ENCODE results near the gene PNRC1.
"Not testable (repeated sequence)": the region's sequence is repeated elsewhere in the genome, so short reads cannot be mapped to it uniquely, and the experiment has no call there.

PNRC1 gene

DNA sequence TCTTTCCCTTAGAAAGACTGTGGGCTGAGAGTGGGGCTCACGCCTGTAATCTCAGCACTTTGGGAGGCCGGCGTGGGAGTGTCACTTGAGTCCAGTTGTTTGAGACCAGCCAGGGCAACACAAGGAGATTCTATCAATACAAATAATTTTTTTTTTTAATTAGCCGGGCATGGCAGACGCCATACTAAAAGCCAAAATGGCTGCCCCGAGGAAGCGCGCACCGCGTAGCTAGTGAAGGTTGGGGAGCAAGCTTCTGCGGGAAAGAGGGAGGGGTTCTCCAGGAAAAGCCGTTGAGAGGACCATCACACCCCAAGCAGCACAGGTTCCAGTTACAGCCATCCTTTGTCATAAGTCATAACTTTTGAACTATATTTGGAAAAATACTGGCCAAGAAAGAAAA lies 21.3 kb upstream of the PNRC1 start:
- DNase-seq (ENCODE audit: low read depth): no peak

DNA sequence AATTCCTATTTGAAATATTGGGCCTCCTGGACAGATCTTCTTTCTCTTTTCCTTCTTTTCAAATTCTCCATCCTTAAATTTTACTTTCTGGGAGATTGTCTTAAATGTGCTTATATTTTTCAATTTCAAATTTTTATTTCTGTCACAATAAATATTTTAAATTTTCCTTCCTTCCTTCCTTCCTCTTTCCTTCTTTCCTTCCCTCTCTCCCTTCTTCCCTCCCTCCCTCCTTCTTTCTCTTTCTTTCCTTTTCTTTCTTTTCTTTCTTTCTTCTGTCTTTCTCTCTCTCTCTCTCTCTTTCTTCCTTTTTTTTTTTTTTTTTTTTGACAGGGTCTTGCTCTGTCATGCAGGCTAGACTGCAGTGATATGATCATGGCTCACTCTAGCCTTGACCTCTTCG lies 16.7 kb upstream of the PNRC1 start:
- DNase-seq (ENCODE audit: low read depth): no peak

DNA sequence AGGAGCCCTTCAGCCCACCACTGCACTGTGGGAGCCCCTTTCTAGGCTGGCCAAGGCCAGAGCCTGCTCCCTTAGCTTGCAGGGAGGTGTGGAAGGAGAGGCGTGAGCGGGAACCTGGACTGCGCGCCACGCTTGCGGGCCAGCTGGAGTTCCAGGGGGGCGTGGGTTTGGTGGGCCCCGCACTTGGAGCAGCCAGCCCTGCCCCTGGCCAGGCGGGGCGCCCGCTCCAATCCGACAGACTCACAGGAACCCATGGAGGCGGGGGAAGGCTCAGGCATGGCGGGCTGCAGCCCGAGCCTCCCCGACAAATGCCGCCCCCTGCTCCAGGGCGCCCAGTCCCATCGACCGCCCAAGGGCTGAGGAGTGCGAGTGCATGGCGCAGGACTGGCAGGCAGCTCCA lies 15.6 kb upstream of the PNRC1 start:
- not testable (repeated sequence) for DNase-seq (ENCODE audit: low read depth)

DNA sequence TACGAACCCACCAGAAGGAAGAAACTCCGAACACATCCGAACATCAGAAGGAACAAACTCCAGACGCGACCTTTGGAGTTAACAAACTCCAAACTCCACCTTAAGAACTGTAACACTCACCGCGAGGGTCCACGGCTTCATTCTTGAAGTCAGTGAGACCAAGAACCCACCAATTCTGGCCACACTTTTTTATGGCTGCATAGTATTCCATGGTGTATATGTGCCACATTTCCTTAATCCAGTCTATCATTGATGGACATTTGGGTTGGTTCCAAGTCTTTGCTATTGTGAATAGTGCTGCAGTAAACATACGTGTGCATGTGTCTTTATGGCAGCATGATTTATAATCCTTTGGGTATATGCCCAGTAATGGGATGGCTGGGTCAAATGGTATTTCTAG lies 14.4 kb upstream of the PNRC1 start:
- not testable (repeated sequence) for DNase-seq (ENCODE audit: low read depth)

DNA sequence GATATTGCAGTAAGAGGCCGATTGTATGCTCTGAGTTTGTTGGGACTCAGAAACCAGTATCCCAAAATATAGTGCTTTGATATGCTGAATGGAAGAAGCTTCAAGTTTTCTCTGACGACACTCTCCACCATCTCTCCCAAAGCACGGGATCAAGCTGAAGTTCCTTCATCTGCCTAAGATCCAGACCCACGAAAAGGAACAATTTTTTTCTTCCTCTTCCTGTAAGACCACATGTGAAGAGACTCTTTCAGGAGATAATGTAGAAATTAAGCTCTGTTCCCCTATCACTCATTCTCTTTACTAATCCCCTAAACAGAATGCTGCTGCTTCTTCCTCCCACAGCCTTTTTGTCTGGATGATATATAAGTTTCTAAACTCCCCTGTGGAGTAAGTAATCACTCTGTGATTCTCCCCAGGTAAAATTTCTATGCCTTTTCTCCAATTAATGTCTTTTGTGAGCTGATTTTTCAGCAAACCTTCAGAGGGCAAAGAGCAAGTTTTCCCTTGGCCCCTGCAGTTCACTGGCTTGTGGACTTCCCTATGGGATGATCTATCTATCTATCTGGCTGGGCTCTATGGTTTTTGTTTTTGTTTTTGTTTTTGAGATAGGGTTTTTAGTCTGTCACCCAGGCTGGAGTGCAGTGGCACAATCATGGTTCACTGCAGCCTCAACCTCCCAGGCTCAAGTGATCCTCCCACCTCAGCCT lies 13.5 kb upstream of the PNRC1 start:
- no peak for DNase-seq (ENCODE audit: low read depth)

DNA sequence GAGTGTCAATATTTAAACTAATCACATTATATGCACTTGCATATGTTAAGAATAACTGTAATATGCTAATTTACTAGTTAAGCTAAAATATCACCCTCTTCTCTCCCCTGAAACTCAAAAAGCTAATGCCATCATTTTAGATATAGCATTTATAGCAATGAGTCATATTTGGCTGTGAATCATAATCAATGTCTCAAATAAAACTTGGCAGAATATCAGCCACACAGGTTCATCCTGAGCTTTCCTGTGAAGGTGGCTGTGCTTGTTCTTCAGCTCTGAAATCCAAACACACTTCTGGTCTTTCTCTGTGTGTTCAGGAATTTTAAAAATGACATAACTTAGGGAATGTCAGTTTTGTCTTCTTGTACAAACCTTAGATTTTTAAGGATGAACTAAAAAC lies 12.8 kb upstream of the PNRC1 start:
- no peak for DNase-seq (ENCODE audit: low read depth)

DNA sequence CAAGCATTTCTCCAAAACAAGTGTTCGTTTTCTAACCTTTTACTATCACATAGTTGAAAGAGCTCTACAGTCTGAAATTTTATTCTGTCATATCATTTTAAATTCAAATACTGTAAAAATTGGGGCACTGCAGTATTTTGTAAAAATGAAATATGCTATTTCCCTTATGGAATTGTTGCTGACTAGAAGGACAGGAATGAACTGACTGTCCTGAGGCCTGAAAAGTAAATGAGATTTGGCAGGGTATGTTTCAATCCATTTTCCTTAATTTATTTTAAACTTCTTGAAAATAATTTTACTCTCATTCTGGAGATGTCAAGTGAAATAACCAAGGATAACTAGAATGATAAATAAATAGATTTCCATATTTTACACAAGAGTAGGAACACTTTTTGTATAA lies 11.9 kb upstream of the PNRC1 start:
- DNase-seq (ENCODE audit: low read depth): no peak

DNA sequence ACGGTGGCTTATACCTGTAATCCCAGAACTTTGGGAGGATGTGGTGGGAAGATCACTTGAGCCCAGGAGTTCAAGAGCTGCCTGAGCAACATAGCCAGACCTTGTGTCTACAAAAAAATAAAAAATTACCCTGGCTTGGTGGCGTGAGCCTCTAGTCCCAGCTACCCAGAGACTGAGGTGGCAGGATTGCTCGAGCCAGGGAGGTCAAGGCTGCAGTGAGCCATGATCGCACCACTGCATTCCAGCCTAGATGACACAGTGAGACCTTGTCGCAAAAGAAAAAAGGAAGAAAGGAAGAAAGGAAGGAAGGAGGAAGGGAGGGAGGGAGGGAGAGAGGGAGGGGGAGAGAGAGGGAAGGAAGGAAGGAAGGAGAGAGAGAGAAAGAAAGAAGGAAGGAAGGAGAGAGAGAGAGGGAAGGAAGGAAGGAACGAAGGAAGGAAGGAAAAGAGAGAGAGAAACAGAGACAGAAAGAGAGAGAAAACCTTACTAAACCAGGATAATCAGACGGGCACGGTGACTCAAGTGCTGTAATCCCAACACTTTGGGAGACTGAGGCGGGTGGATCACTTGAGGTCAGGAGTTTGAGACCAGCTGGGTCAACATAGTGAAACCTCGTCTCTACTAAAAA lies 10.9 kb upstream of the PNRC1 start:
- DNase-seq (ENCODE audit: low read depth): no peak

DNA sequence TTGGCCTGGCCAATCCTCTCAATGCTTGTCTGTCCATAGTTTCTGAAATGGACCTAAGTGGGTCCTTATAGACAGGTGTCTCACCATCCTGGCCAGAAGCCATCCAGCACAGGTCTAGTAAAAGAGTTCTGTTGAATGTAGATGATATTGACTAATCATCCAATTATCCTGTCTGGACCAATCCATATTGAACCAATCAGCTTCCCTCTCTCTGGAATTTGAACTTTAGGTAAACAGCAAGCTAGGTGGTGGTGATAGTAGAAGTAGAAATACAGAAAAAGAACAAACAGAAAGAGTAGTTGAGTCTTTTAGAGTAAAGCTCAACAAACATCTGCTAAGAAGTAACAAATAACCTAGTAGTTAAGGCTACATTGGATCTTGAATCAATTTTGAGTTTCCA lies 9.5 kb upstream of the PNRC1 start:
- no peak for DNase-seq (ENCODE audit: low read depth)

DNA sequence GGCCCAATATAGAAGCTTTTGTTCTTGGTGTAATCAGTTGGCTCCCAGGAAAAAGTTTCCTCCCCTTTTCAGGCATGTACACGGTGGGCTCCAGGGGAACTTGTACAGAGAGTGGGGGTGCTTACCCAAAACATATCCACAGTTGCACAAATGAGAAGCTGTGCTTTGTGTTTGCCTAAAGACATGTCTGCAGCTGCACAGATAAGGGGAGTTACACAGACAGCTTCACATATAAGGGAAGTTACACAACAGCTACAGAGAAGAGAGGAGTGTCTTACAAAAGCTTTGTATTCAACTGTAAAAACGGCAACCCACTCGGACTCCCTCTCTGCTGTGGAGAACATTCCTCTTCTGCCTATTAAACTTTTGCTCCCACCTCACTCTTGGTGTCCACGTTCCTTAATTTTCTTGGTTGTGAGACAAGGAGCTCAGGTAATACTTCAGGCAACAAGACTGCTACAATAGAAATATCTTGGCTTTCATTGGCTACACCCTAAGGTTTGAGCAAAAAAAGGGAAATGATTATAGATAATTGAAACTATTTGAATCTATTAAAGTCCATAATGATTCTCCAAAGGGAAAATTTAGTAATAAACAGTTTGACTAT lies 7.4 kb upstream of the PNRC1 start:
- DNase-seq (ENCODE audit: low read depth): no peak

DNA sequence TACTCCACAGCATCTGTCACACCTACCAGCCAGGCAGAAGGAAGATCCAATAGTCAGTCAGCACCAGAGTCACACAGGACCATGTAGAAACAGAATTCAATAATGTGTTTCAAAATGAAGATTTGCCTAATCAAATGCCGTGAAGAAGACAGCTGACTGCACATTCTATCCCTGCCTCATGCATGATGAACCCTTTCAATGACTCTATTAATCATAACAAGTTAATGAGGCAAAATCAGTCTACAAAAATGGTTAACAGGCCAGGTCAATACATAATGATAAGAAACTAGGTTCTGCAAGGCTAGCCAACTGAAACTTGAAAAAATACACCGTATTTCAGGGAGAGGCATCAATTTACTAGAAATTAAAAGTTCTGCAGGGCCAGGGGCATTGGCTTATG lies 6.7 kb upstream of the PNRC1 start:
- no peak for DNase-seq (ENCODE audit: low read depth)

DNA sequence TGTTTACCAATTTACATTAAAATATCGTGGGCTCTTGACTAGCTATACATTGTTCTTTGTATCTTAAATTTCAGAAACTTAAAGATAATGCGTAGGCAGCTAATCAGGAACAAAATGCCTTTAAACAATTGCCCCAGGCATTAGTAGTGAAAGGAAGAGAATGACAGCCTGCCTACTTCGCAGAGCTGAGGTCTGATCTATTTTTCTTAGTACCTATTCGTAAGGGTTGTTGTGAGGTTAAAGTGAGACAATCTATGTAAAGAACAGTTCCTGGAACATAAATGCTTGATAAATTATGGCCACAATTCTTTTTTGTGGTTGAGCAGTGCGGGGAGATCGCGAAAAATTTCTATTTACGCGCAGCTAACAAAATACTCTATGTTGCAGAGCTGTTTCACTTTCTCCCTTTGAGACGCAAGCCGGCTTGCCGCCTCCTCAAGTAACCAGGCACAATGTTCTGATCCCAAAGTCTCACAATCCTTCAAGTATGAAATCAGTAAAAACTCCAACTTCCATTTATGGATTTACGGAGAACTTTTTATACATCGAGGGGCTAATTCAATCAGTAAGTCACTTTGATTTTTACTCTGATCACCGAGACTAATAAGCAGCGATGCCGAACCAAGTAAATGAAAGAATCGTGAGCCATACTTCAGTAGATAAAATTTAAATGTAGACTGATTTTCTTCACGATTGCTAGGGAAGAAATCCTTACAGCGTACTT lies 878 bp upstream of the PNRC1 start:
- peak; percentile 21 for DNase-seq (ENCODE audit: low read depth)

DNA sequence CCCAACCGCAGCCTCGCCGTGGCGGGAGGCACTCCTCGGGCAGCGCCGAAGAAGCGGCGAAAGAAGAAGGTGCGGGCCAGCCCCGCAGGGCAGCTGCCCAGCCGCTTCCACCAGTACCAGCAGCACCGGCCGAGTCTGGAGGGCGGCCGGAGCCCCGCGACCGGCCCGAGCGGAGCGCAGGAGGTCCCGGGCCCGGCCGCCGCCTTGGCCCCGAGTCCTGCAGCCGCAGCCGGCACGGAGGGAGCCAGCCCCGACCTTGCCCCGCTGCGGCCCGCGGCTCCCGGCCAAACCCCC lies 525 bp downstream of the PNRC1 start:
- DNase-seq (ENCODE audit: low read depth): peak; percentile 18

DNA sequence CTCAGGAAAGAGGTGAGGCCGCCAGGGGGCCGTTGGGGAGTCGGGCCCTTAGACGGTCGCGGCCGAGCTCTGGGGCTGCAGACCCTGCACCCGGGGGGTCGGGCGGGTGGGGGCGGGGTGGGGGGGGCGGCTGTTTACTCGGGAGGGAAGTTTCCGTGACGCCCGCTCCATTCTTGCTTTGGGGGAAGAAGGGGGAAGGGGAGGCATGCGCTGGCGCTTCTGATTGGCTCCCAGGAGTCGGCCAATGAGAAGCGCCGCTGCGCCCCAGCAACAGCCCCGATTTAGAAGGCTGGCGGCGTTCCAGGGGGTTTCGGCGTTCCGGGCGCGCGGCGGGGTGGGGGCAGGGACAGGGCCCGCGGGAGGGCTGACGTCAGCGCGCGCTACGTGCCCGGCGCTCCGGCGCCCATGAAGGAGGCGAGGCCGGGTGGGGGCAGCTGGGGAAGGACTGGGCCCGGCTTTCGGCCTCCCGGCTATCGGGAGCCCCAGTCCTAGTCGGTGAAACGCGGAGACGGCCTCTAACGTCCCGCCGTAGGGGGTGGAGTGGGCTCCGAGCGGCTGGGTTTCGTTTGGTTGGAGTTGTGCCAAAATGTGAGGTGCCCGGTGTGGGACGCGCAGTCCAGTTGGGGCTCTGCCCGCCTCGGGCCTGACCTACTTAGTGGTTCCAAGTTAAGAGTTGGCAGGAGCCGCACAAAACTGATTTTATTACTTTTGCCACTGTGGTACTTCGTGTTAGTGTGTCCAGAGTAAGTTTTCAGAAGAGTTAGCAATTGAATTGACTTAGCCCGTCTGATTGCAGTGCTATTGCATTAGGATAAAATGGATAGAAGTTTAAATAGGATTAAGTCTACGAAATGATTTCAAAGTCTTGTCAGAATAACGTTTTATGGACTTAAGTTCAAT lies 1.1 kb downstream of the PNRC1 start:
- DNase-seq (ENCODE audit: low read depth): peak; percentile 97

DNA sequence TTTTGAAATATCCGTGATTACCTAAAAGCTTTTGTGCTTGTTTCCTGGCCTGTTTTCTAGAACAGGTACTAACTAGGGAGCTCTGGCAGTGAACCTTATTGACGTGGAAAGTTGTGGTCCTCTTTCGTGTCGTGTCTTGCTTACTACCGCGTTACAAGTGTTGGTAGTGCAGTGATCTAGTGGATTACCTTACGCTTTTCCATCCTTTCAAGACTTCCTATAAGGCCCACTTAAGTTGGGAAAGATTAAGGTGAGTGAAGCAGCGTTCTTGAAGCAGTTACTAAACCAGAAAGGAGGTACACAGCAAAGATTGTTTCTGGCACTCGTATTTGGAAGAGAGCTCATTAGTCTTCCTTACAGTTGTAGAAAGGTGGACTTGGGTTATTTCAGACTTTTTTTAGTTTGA lies 1.9 kb downstream of the PNRC1 start:
- DNase-seq (ENCODE audit: low read depth): no peak

DNA sequence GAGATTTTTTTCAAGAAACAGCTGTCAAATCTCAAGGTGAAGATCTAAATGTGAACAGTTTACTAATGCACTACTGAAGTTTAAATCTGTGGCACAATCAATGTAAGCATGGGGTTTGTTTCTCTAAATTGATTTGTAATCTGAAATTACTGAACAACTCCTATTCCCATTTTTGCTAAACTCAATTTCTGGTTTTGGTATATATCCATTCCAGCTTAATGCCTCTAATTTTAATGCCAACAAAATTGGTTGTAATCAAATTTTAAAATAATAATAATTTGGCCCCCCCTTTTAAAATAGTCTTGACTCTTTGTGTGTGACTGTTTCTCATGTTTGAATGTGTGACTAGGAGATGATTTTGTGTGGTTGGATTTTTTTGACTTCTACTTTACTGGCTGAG lies 4.0 kb downstream of the PNRC1 start:
- no peak for DNase-seq (ENCODE audit: low read depth)

DNA sequence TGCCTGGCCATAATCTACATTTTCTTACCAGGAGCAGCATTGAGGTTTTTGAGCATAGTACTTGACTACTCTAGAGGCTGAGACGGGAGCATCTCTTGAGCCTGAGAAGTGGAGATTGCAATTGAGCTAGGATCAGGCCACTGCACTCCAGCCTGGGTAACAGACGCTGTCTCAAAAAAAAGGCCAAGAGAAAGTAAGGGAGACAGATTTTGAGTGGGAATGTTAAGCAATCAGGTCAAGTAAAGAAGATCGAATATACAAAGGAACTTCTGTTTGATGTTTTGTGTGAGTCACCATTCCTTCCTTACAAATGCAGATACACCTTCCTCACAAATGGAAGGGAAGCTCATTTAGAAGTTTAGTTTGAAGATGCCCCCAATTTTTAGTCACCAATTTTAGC lies 4.4 kb downstream of the PNRC1 start:
- DNase-seq (ENCODE audit: low read depth): no peak

DNA sequence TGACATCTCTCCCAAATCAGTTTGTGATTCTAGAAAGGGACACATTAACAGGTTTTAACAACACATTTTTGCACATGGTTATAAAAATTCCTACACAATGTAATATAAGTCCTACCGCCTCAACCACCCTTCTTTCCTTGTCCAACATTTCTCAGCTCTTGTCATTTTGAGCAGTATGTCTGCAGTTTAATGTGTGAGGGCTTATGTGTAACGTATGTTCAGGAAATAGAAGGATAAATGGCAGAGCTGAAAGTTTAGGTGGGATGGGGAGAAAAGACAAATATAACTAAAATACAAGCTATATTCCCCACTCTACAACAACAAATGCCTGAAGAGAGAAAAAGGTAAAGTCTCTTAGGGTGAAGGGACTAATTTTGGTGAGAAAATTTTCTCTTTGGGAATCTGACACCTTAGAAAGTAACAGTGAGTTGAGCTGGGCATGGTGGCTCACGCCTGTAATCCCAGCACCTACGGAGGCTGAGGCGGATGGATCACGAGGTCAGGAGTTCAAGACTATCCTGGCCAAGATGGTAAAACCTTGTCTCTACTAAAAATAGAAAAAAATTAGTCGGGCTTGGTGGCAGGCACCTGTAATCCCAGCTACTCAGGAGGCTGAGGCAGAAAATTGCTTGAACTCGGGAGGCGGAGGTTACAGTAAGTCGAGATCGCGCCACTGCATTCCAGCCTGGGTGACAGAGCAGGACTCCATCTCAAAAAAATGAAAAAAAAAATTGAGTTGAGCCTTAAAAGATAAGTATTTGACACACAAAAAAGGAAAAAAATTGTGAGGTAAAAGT lies 5.1 kb downstream of the PNRC1 start:
- DNase-seq (ENCODE audit: low read depth): no peak

DNA sequence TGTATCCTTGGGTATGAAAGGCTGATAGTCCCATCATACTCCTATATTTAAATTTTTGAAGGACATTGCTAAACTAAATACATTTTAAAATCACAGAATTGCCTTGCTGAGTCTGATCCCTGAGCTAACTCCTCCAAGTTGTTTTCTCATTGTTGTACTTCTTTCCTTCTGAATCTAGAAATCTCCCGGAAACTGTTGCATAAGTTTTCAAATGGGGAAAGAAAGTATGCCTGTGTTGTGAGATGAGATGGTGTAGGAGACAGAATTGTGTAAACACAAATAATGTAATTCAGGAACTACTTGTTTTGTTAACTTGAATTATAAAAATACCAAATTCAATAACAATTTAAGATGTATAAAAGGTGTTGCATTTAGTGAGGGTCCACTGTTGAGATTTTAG lies 7.3 kb downstream of the PNRC1 start:
- DNase-seq (ENCODE audit: low read depth): no peak

DNA sequence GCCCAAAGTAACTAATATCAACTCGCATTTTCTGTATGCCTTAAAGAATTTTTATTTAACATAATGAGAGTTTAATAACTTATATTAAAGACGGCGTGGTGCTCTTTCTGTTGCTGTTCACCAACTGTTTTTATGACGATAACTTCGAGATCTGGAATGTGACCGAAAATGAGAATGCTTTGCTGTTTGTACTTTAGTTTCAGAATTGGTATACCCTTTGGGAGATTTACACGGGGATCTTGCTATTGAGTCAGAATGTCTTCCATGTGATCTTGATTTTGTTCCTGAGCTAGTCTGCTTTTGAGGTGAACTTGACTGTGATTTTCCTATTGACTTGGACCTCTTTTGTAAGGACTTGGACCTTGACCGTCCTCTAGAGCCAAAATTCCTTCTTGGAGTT lies 17.9 kb downstream of the PNRC1 start:
- DNase-seq (ENCODE audit: low read depth): no peak

DNA sequence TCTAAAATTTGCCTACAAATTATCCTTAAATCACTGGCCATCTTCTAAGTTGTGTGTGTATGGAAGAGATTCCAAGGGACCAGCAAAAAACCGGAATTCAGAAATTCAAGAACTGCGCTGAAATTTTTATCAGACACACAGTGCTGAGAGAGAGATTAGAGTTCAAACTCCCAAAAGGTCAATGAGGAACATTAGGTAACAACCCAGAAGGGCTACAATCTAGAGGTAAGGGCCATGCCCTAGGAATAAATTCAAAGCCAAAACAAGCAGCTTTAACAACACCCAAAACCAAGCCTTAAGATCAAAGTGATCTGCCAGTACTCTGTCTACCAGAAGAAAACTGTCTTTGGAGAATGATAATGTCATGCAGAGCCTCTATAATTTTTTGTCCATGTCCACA lies 19.6 kb downstream of the PNRC1 start:
- DNase-seq (ENCODE audit: low read depth): no peak
